HepG2 (cell line): ENCODE measurements around the gene RNASE13. TPM values are rescaled to one million over a fixed set of nuclear protein-coding genes. Genes with fewer than 3 reads are reported as not detected.
A peak's percentile ranks its signal among the peaks of the same experiment; 100 is the strongest.

Source experiments
- EEA1 ChIP-seq: sonication (generic); formaldehyde crosslinking; IDR thresholded peaks from 2 replicates; pipeline ENCODE4 v1.5.1; 2020; ENCODE audit warnings: mild to moderate bottlenecking, missing genetic modification reagents, borderline replicate concordance
- KAT7 ChIP-seq: IDR thresholded peaks from 2 replicates; pipeline ENCODE4 v1.6.1; 2018; ENCODE audit warnings: borderline replicate concordance, missing compliant biosample characterization
- MATR3 ChIP-seq: sonication (generic); formaldehyde crosslinking; IDR thresholded peaks from 2 replicates; pipeline ENCODE4 v1.4.0; 2020; ENCODE audit warnings: missing genetic modification reagents
- NFKB2 ChIP-seq: sonication (generic); formaldehyde crosslinking; IDR thresholded peaks from 2 replicates; pipeline ENCODE4 v1.4.0; 2020; ENCODE audit warnings: missing genetic modification reagents, borderline replicate concordance
- REL ChIP-seq: sonication (generic); formaldehyde crosslinking; conservative IDR thresholded peaks from 2 replicates; pipeline ENCODE4 v1.8.0; 2022; ENCODE audit warnings: mild to moderate bottlenecking, missing genetic modification reagents, moderate library complexity
- SIN3B ChIP-seq: fragments of 150-350 bp; IDR thresholded peaks from 2 replicates; pipeline ENCODE4 v1.6.1; 2014; ENCODE audit warnings: low read length
- SMAD9 ChIP-seq: sonication (generic); formaldehyde crosslinking; IDR thresholded peaks from 2 replicates; pipeline ENCODE4 v1.5.1; 2020; ENCODE audit warnings: mild to moderate bottlenecking, missing genetic modification reagents
- WIZ ChIP-seq: sonication (generic); formaldehyde crosslinking; IDR thresholded peaks from 2 replicates; pipeline ENCODE4 v1.5.1; 2020; ENCODE audit warnings: mild to moderate bottlenecking, missing genetic modification reagents
- ZNF224 ChIP-seq: sonication (generic); formaldehyde crosslinking; IDR thresholded peaks from 2 replicates; pipeline ENCODE4 v1.5.0; 2020; ENCODE audit warnings: mild to moderate bottlenecking, missing genetic modification reagents
- ZNF446 ChIP-seq: sonication (generic); formaldehyde crosslinking; IDR thresholded peaks from 2 replicates; pipeline ENCODE4 v1.5.0; 2020; ENCODE audit warnings: mild to moderate bottlenecking, missing genetic modification reagents
- ZNF501 ChIP-seq: sonication (generic); formaldehyde crosslinking; IDR thresholded peaks from 2 replicates; pipeline ENCODE4 v1.5.1; 2020; ENCODE audit warnings: mild to moderate bottlenecking, moderate library complexity, missing genetic modification reagents
- ZNF547 ChIP-seq: sonication (generic); formaldehyde crosslinking; IDR thresholded peaks from 2 replicates; pipeline ENCODE4 v1.5.1; 2020; ENCODE audit warnings: mild to moderate bottlenecking, missing genetic modification reagents
- ZNF891 ChIP-seq: sonication (generic); formaldehyde crosslinking; IDR thresholded peaks from 2 replicates; pipeline ENCODE4 v1.5.0; 2020; ENCODE audit warnings: mild to moderate bottlenecking, missing genetic modification reagents
- polyA plus RNA-seq, 8 experiments: library from polyadenylated mRNA; depleted of rRNA in 3 of 8; stranded (reverse) in 7 of 8; unstranded in 1 of 8; fragments of >200 nt; fragmentation: Illumina TruSeq in 4 of 8; extraction: Trizol in 4 of 8; gene quantifications; 2 replicates each; pipeline versions ENCODE4 v1.2.1 to v1.2.3, GENCODE V29; 2011 to 2016; ENCODE audit warnings: low read depth in 4 of 8, missing spikeins in 1 of 8, mixed read lengths in 1 of 8; ENCODE audit not compliant: insufficient read depth in 1 of 8
- total RNA-seq, 5 experiments: library from RNA; depleted of rRNA; stranded (reverse); fragments of >200 nt; fragmentation: Illumina TruSeq; extraction: Trizol; gene quantifications; 2 replicates each; pipeline ENCODE4 v1.2.3, GENCODE V29; 2016; ENCODE audit warnings: low read depth in 1 of 5
- TF ChIP-seq, protein P1 (sequence below): sonication (generic); formaldehyde crosslinking; IDR thresholded peaks from 2 replicates; pipeline ENCODE4 v1.4.0; 2020; ENCODE audit warnings: missing genetic modification reagents, mild to moderate bottlenecking, borderline replicate concordance
- TF ChIP-seq, protein P2 (sequence below): sonication (generic); formaldehyde crosslinking; IDR thresholded peaks from 2 replicates; pipeline ENCODE4 v1.4.0; 2020; ENCODE audit warnings: mild to moderate bottlenecking, missing genetic modification reagents, borderline replicate concordance
- TF ChIP-seq, protein P3 (sequence below): sonication (generic); formaldehyde crosslinking; IDR thresholded peaks from 2 replicates; pipeline ENCODE4 v1.4.0; 2020; ENCODE audit warnings: missing genetic modification reagents
- TF ChIP-seq, protein P4 (sequence below): sonication (generic); formaldehyde crosslinking; IDR thresholded peaks from 2 replicates; pipeline ENCODE4 v1.8.0; 2022; ENCODE audit warnings: missing genetic modification reagents, mild to moderate bottlenecking, moderate library complexity, borderline replicate concordance

The RNASE13 gene
- total and polyA plus RNA-seq, 2 of the 13 experiments (the other 11 are each of a cell fraction or from before 2014, with no cell fraction given) = 1.0 TPM; not detected in 1

DNA sequence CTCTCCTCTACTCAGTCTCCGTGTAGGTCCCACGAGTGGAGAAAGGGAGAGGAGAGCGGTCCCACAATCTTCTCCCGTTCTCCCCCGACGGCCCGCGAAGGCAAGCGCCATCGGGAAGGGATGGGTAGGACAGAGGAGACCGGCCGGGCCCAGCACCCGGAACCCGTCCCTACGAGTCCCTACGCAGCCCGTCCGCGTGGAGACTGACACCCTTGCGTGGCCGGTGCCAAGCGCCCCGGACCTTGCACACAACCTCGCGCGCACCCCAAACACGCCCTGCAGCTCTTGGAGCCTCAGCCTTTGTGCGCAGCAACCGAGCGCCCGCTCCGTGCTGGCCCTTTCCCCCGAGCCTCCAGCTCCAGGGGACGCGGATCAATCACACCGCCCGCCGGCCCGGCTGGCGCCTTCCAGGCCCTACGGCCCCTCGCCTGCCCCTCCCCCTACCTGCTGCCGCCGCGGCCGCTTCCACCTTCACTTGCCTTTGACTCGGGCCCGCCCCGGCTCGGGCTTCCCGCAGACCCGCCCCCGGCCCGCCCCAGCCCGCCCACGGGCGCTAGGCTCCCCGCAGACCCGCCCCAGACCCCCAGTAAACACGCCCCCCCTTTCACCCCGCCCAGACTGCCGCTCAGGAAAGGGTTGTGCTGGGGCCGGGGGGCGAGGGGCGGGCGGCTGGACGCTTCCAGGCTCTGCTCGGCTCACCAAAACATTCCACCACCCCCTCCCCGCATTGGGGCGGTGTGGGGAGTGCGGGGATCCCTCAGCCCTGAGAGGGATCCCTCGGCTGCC is 9.8 kb downstream of the RNASE13 start, which contains the start of gene NDRG2 (continued):
- 0 out of 2 replicates have a peak, but pooled peaks have one; percentile 2 for TF ChIP-seq ZNF501
- TF ChIP-seq, protein P1, sequence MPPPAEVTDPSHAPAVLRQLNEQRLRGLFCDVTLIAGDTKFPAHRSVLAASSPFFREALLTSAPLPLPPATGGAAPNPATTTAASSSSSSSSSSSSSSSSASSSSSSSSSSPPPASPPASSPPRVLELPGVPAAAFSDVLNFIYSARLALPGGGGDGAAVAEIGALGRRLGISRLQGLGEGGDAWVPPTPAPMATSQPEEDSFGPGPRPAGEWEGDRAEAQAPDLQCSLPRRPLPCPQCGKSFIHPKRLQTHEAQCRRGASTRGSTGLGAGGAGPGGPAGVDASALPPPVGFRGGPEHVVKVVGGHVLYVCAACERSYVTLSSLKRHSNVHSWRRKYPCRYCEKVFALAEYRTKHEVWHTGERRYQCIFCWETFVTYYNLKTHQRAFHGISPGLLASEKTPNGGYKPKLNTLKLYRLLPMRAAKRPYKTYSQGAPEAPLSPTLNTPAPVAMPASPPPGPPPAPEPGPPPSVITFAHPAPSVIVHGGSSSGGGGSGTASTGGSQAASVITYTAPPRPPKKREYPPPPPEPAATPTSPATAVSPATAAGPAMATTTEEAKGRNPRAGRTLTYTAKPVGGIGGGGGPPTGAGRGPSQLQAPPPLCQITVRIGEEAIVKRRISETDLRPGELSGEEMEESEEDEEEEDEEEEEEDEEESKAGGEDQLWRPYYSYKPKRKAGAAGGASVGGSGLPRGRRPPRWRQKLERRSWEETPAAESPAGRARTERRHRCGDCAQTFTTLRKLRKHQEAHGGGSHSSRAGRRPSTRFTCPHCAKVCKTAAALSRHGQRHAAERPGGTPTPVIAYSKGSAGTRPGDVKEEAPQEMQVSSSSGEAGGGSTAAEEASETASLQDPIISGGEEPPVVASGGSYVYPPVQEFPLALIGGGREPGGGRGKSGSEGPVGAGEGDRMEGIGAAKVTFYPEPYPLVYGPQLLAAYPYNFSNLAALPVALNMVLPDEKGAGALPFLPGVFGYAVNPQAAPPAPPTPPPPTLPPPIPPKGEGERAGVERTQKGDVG (CRISPR knock-in tag) = no peak
- TF ChIP-seq MATR3 (CRISPR knock-in tag) = no peak
- TF ChIP-seq, protein P2, sequence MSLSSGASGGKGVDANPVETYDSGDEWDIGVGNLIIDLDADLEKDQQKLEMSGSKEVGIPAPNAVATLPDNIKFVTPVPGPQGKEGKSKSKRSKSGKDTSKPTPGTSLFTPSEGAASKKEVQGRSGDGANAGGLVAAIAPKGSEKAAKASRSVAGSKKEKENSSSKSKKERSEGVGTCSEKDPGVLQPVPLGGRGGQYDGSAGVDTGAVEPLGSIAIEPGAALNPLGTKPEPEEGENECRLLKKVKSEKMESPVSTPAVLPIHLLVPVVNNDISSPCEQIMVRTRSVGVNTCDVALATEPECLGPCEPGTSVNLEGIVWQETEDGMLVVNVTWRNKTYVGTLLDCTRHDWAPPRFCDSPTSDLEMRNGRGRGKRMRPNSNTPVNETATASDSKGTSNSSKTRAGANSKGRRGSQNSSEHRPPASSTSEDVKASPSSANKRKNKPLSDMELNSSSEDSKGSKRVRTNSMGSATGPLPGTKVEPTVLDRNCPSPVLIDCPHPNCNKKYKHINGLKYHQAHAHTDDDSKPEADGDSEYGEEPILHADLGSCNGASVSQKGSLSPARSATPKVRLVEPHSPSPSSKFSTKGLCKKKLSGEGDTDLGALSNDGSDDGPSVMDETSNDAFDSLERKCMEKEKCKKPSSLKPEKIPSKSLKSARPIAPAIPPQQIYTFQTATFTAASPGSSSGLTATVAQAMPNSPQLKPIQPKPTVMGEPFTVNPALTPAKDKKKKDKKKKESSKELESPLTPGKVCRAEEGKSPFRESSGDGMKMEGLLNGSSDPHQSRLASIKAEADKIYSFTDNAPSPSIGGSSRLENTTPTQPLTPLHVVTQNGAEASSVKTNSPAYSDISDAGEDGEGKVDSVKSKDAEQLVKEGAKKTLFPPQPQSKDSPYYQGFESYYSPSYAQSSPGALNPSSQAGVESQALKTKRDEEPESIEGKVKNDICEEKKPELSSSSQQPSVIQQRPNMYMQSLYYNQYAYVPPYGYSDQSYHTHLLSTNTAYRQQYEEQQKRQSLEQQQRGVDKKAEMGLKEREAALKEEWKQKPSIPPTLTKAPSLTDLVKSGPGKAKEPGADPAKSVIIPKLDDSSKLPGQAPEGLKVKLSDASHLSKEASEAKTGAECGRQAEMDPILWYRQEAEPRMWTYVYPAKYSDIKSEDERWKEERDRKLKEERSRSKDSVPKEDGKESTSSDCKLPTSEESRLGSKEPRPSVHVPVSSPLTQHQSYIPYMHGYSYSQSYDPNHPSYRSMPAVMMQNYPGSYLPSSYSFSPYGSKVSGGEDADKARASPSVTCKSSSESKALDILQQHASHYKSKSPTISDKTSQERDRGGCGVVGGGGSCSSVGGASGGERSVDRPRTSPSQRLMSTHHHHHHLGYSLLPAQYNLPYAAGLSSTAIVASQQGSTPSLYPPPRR (CRISPR knock-in tag) = 0 out of 2 replicates have a peak, but pooled peaks have one; percentile 7
- TF ChIP-seq SMAD9 = no peak
- TF ChIP-seq, protein P3, sequence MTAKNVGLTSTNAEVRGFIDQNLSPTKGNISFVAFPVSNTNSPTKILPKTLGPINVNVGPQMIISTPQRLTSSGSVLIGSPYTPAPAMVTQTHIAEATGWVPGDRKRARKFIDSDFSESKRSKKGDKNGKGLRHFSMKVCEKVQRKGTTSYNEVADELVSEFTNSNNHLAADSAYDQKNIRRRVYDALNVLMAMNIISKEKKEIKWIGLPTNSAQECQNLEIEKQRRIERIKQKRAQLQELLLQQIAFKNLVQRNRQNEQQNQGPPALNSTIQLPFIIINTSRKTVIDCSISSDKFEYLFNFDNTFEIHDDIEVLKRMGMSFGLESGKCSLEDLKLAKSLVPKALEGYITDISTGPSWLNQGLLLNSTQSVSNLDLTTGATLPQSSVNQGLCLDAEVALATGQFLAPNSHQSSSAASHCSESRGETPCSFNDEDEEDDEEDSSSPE (CRISPR knock-in tag) = peak; percentile 74
- no peak for TF ChIP-seq SIN3B
- TF ChIP-seq ZNF547 = peak; percentile 53; the same call in 1 of the 2 replicates
- no peak for TF ChIP-seq EEA1 (CRISPR knock-in tag)
- TF ChIP-seq ZNF446 (CRISPR knock-in tag) = peak; percentile 92
- TF ChIP-seq, protein P4, sequence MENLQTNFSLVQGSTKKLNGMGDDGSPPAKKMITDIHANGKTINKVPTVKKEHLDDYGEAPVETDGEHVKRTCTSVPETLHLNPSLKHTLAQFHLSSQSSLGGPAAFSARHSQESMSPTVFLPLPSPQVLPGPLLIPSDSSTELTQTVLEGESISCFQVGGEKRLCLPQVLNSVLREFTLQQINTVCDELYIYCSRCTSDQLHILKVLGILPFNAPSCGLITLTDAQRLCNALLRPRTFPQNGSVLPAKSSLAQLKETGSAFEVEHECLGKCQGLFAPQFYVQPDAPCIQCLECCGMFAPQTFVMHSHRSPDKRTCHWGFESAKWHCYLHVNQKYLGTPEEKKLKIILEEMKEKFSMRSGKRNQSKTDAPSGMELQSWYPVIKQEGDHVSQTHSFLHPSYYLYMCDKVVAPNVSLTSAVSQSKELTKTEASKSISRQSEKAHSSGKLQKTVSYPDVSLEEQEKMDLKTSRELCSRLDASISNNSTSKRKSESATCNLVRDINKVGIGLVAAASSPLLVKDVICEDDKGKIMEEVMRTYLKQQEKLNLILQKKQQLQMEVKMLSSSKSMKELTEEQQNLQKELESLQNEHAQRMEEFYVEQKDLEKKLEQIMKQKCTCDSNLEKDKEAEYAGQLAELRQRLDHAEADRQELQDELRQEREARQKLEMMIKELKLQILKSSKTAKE (CRISPR knock-in tag) = no peak; the same call in 1 of the 2 replicates
- peak; percentile 92; the same call in 1 of the 2 replicates for TF ChIP-seq KAT7 (CRISPR knock-in tag)
- peak; percentile 64 for TF ChIP-seq ZNF891 (CRISPR knock-in tag)
- TF ChIP-seq REL = no peak
- no peak for TF ChIP-seq ZNF224 (CRISPR knock-in tag)
- TF ChIP-seq WIZ (CRISPR knock-in tag) = no peak
- peak; percentile 61; the same call in 1 of the 2 replicates for TF ChIP-seq NFKB2
